ENCODE results near the gene ACIN1. TPM values are rescaled to one million over a fixed set of nuclear protein-coding genes. Genes with fewer than 3 reads are reported as not detected.

ACIN1 gene
- total and polyA plus RNA-seq, 2 of the 8 experiments (the other 6 are each of a cell fraction or from before 2014, with no cell fraction given): 132 to 233 TPM

GRCh38 chr14:23091294-23092225 lies 3.4 kb downstream of the ACIN1 start (continued):
- TF ChIP-seq CTBP2 (IDR thresholded peaks at IDR 0.05; ENCODE audit: borderline replicate concordance, insufficient read depth, insufficient read length, low read length) (no peak), NANOG (IDR thresholded peaks at IDR 0.05; ENCODE audit: insufficient read depth, low read depth, low read length, poor library complexity, severe bottlenecking) (no peak)
